Measurements from ENCODE around the gene APOA4.

GRCh38 chr11:116800610-116801009 lies 22.5 kb downstream of the APOA4 start:
- TF ChIP-seq TAF1 (conservative IDR thresholded peaks at IDR 0.05): no peak
- no peak for TF ChIP-seq JUND (IDR thresholded peaks at IDR 0.05)
- no peak for TF ChIP-seq CTCF (IDR thresholded peaks at IDR 0.05; ENCODE audit: low read depth, low read length, missing input control)
- TF ChIP-seq GABPA (IDR thresholded peaks at IDR 0.05 in 1 of 2, conservative IDR thresholded peaks at IDR 0.05 in 1 of 2): no peak
- TF ChIP-seq REST (IDR thresholded peaks at IDR 0.05): no peak
- no peak for TF ChIP-seq SP1 (IDR thresholded peaks at IDR 0.05)
- TF ChIP-seq ATF3 (IDR thresholded peaks at IDR 0.05): no peak
- no peak for TF ChIP-seq RAD21 (IDR thresholded peaks at IDR 0.05)
- no peak for TF ChIP-seq YY1 (IDR thresholded peaks at IDR 0.05)
- TF ChIP-seq MAX (IDR thresholded peaks at IDR 0.05): no peak
